OCI-M2 (cell line): ENCODE results near the gene MICAL2.
"Not testable (repeated sequence)": the region's sequence is repeated elsewhere in the genome, so short reads cannot be mapped to it uniquely, and the experiment has no call there.

Source experiments
- DNase-seq: peaks from one replicate; lab custom pipeline; 2025; ENCODE audit not compliant: unreplicated experiment; lab: John Stamatoyannopoulos, UW

The MICAL2 gene

DNA sequence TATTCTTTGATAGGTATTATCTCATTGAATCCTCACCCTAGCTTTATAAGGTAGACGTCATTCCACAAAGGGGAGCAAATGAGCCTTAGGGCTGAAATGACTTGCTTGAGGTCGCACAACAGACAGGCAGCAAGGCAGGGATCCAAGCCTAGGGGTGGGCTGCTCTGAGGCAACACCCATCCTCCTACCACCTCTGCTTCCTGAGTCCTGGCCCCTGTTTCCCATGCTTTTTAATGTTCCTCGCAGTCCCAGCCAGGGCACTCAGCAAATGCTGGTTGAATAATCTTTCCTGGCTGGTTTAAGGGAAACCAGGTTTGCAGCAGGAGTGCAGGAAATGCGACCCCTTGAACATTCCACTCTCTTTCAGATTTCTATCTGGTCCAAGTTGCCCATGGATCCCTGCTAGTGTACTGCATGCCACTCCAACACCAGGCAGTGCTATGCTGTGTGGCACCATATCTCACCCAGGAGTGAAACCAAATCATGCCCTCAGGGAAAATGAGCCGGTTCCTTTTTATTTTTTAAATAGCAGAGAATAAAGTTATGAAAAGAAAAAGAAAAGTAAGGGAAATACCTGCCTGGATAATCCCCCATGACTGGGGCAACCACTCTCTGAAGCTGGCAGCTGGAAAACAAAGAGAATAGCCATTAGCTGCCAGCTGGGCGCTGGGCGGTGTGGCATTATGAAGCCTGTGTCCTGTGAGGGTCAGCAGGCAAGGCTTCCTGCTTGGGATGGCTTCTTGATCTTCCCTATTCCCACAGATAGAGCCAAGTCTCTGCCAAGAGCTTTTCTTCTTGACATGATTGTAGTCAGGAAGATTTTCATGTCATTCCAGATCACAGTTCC lies 21.8 kb downstream of the MICAL2 start:
- DNase-seq: no peak

DNA sequence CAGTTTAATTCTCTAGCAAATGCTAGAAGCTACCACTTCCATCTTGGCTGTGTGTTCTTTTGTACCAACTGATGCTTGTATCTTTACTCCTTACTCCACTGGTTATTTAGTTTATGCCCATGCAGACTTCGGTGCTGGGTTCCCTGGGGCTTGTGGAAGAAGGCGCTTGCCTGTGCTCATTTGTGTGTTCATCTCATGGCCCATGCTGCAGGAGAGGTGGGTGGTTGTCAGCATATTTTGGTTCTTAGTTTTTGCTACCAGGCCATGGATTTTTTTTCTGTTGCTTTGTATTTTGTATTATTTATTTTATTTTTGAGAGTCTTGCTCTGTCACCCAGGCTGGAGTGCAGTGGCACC lies 22.4 kb downstream of the MICAL2 start:
- DNase-seq: no peak

DNA sequence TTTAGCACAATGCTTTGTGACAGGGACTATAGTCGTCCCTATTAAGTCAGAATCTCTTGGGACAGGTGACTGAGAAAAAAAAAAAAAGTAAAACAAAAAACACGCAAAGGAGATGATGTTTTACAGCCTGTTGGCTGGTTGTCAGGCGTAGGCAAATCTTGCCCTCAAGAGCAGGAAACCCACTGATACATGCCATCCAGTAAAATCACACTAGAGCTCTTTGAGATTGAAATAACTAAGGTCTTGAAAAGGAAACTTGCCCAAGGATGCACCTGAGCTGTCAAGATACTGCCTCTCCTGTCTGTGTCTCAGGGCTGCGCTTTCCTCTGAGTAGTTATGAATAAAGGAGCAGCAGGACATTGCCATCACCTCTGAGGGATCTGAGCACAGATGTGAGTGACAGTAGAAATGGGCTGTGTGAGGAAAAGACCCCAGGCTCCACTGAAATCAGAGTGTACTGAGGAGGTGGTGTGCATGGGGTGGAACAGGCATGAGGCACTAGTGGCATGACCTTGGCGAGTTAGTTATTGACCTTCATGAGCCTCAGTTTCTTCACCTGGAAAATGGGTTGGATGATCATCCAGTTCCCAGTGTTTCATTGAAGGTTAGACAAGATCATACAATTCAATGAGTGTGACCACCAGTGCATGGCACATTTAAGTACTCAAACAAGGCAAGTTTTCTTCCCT lies 23.3 kb downstream of the MICAL2 start:
- DNase-seq: no peak

DNA sequence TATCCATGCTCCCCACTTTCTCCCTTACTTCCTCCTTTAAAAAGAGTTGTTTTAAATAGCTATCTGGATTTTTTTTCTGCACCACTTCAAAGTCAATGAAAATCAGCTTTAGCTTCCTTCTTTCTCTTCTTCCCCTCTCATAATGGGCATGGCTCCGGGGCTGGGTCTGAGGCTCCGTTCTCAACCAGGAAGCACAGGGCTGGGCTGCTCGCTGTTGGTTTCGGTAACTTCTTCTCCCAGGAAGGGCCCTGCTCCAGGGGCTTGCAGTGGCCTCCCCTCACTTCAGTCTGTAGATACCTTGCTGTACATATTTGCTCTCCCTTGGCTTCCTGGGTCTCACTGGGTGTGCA lies 23.8 kb downstream of the MICAL2 start:
- no peak for DNase-seq

DNA sequence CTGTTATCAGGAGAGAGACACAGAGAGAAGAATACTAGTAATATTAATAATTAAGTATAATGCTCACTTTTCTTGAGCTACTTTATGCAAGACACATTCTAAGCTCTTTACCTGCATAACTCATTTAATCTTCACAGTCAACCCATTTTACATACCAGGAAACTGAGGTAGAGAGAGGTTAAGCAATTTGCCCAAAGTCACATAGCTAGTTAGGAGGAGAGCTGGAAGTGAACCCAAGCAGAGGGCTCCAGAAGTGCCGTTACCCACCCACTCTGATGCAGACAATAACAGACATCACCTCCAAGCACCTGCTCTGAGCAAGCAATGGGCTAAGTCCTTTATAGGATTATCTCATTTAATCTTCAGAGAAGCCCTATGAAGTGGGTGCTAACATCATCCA lies 24.8 kb downstream of the MICAL2 start:
- no peak for DNase-seq

DNA sequence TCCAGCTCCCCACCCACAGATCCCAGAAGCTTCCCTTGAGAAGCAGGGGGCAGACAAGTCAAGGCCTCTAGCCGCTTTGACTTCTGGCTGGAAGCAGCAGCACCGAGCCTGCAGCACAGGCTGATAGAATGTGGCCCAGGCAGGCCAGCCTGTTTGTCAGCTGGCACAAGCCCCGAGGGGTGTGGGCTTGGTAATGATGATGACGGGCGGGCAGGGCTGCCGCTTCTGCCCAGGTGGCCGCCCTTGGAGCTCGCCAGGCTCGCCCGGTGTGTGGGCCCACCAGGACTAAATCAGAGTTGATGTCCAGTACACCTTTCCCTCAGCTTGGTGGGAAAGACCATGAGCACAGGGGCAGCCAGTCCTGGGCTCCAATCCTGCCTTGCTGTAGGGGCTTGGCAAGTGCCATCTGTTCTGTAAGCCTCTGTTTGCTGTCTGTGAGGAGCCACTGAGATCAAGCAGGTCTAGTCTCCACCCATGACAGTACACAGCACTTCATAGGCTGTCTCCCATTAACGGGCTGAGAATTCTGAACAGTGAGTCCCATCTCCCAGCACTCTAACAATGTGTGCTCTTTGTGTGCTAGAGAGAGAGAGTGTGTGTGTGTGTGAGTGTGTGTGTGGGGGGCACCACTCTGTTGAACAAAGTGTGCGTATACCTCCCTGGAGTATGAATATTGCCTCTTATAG lies 26.8 kb downstream of the MICAL2 start:
- no peak for DNase-seq

DNA sequence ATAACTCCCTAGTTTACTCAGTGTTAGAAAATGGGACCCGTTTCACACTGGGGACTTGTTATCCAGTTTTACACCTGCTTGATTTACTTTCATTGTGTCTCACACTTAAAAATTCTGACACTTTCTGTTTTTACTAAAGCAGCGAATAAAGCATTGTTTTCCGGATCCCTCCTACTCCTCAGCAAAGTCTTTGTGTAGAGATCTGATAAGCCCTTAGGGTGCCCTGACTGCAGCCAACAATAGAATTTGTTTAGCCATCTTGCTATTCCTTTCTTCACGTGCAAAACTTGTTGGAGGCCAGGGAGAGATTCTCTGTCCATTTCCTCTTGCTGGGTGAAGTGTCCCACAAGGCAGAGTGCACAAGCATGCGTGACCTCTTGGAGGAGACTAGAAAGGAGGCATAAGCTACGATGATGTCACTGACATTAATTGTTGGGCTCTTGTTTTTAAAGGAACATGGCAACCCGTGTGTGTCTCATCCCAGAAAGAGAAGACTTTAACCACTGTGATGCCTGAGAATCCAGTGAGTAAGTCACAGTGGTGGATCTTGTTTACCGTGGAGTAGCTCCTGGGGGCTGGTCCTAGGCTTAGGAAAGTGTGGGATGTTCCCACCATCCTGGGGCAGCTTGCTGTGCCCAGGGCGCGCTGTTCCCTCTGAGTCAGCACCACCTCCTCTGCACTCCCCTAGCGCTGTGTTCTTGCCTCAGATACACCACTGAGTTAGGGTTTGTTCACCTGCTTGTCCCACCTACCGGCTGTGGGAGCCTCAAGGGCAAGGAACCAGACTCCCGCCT lies 27.7 kb downstream of the MICAL2 start:
- DNase-seq: no peak

DNA sequence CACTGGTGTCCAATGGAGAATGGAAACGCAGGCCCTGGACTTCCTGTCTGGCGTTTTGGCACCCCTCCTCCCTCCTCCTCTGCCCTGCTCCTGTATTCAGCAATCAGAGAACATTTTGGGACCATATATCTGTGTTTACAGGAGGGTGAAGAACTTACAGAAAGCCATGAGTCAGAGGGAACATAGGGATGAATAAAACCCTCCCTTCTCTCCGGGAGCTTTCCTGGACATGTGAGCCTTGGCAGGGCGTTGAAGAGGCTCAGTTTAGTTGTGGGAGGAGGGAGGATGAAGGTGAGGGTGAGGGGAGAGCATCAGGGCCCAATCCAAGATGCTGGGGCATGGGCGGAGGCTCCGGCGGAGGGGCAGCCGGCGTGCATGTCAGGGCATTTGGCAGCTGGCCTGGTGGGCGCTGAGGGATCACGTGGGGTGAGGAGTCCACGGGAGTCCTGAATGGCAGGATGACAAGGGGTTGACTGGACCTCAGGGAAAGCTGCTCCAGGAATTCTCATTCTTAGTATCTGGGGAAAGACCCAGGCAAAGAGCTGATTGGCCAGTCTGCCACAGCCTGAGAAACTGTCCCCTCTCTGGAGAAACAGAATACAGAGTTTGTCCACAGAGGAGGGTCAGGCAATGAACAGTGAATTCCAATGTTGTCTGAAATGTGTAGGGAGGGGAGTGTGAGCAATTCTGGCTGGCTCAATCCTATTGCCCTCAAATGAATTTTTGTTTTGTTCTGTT lies 28.9 kb downstream of the MICAL2 start:
- DNase-seq: no peak

DNA sequence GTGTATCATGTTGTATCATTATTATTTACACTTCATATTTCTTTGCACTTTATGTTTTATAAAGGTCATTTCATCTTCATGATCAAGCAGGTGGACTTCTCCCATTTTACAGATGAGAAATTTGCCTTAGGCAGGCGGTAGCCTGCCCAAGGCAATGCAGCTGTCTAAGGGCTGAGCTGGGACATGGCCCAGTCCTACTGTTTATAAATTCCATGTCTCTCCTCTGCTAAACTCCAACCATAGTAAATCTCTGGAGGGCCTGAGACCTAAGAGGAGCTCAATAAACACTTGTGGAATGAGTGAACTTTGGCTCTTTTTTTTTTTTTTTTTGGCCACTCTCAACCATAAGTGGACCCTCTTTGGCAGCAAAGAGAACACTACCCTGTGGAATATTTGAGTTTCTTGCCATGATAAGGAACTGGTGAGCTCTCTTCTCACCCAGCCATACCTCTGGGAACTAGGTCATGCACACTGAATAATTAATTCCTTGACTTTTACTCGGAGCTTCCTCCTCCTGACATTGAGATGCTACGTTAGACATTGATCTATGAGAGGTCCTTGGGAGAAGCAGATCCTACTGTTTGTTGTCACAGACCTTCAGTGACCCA lies 29.9 kb downstream of the MICAL2 start:
- DNase-seq: no peak

DNA sequence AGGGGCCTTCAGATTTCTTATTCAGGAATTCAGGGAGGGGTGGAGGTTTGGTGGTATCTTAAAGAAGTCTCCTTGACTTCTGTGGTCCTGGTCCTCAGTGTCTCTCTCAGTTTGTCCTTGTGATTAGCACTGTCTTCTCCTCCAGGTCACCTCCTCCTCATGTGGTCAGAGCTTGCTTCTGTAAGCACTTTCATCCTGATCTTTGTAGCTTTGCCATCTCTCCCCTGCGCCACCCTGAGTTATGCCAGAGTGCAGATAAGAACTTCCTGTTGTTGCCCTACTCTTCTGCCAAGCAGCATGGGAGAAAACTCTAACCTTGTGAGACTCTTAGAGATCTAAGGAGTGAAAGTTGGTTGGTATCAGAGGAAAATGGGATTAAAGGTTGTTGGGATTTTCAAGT lies 30.9 kb downstream of the MICAL2 start:
- no peak for DNase-seq

DNA sequence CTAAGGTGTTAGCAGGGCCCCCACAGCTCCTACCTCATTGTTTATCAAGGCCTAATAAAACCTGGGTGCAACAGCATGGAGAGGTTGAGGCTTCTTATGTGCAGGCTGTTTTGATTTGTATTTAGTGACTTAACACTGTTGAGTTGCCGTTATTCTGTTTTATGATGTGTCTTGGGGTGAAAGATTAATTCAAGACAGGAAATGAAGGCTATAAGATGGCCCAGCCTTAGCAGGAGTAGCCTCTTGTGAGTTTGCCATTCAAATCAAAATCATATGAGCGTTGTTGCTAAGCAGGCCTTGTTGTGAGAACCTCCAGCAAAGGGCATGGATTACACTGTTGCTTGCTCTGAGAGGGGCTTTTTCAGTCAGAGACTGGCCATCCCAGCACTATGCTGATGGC lies 31.8 kb downstream of the MICAL2 start:
- no peak for DNase-seq

DNA sequence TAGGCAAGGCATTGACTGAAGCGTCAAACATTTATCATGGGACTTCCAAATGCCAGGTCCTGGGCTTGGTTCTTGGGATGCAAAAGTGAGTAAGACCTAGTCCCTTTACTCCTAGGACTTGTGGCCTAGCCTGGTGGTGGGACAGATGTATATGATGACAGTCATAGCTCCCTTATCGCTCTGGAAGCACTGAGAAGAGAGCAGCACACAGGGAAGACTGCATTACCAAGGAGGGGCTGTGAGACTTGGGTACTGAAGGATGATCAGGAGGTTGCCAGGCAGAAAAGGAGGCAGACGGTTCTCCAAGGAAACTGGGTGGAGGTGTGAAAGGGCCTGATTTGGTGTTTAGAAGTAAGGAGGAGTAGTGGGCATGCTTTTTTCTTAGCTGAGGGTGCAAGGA lies 32.5 kb downstream of the MICAL2 start:
- DNase-seq: no peak

DNA sequence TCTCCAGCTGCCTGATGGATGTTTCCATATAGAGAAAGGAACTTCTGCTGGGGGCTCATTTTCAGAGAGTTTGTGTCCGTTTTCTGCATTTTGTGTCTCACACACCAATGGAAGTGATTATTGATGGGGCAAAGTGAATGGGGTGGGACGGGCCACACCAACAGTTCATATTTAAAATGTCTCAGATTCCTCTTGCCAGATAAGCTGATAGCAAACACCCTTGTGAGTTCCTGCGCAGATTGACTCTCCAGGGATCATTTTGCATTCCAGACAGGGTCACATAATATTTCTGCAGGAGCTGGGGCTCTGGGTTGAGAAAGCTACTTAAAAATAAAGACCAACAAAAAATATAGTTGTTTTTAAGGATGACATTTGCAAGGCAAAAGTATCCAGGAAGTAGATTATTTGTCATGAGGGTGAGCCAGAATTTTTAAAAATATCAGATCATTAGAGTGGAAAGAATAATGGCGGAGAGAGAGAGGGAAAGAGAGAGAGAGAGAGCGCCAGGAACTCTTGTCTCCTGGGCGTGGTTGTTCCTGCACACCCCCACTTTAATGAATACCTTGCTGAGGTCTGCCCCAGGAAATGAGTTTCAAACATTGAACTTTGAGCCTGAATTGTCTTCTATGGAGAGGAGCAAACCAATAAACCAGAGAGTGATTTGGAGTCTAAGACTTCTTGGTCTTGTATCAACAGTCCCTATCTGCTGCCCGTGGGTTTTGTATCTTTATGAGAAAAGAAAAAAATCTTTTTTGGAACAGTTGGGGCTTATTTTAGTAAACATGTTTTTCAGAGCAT lies 33.3 kb downstream of the MICAL2 start:
- DNase-seq: no peak

DNA sequence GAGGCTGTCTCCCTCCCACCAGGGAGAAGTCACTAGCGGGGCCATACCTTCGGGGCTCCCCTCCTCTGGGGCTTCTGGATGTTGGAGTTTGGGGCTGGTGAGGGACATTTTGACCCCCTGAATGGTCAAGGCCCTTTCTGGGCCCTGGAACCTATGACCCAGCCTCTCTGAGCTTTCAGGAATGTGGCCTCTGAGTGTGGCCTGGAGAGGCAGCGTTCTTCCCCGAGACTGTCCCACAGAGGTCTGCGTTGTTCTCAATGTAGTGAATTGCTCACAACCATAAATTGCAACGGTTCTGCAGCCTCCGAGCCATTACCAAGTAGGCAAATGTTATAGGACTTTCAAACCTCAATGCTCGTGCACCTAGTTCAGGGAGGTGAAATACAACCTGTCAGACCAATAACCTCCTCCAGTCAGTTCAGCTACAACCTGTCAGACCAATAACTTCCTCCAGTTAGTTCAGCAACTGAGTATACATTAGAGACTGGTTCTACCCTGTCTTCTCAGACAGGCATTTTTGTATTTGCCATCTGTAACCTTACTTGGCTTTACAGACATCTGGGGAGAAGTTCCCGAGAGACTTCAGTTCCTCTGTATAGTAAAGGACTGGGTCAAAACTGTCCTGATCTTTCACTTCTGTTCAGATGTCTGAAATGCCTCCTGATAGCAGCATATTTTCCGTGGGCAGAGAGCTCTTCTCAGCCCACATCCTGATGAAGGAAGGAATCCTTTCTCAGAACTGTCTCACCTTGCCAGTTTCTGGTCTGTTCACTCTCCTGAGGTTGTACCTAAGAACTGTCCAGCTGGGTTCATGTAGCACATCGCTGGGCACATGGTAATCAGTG lies 34.2 kb downstream of the MICAL2 start:
- DNase-seq: no peak

DNA sequence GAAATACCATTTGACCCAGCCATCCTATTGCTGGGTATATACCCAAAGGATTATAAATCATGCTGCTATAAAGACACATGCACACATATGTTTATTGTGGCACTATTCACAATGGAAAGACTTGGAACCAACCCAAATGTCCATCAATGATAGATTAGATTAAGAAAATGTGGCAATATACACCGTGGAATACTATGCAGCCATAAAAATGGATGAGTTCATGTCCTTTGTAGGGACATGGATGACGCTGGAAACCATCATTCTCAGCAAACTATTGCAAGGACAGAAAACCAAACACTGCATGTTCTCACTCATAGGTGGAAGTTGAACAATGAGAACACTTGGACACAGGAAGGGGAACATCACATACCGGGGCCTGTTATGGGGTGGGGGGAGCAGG lies 36.3 kb downstream of the MICAL2 start:
- not testable (repeated sequence) for DNase-seq

DNA sequence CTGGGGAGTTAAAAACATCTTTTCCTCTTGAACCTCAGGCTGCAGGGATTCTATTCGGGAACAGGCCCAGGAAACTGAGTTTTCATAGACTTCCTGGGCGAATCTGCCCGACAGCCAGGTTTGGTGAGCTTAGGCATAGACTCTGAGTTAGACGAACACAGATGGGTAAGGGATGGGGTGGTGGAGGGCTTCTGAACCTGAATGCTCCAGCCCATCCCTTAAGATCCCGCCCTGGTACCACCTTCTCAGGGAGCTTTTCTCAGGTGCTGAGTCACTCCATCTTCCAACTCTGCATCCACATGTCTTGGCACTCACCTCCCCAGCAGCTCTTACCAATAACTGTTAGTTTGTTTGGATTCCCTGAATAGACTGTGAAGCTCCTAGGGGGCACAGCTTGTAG lies 37.4 kb downstream of the MICAL2 start:
- no peak for DNase-seq

DNA sequence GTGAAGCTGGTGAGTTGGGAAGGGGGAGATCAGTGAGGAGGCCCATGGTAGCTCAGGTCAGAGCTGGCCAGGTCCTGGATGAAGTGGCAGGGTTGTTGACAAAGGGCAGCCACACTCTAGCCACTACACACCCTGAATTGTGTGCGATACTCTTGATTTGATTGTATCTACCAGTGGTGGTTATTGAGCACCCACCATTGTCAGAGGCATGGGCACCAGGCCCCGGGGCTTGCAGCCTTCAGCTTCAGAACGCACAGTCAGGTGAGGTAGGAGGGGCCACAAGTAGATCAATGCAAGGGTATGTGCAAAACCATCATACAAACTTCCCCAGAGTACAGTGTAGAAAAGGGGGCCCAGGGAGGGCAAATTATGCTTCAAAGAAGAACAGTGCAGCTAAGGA lies 38.1 kb downstream of the MICAL2 start:
- no peak for DNase-seq

DNA sequence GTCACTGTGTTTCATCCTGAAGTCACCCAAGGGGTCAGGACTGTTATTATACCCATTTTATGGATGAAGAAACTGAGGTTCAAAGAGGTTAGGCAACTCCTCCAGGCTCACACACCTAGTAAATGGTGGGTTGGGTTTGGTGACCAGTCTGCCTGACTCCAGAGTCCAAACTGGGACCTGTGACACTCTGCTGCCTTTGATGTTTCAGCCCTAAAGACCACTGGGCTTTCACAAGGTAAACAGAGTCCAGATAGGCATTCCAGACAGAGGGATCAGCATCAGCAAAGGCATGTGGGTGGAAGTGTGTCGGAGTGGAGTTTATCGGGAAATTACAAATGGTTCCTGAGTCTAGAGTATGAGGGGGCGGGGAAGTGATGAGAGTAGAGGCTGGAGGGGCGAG lies 38.5 kb downstream of the MICAL2 start:
- no peak for DNase-seq
